GM13977 (cell line): ENCODE data around the gene SCFD2.
"Not testable (repeated sequence)": the region's sequence is repeated elsewhere in the genome, so short reads cannot be mapped to it uniquely, and the experiment has no call there.

Experiments used
- DNase-seq: peaks from one replicate; pipeline ENCODE4 v3.0.0; 2012; ENCODE audit warnings: low spot score
- in situ Hi-C: fragments of 300-500 bp; cut with MboI; formaldehyde crosslinking; loops from one replicate; pipeline ENCODE4 v1.12.0; 2022; ENCODE audit warnings: low sequenced_read_pairs, low pct_unique_long_range_greater_than_20kb, mixed read lengths, inconsistent platforms; ENCODE audit not compliant: unreplicated experiment
- TF ChIP-seq, protein P1 (sequence below): IDR thresholded peaks from 2 replicates; pipeline ENCODE4 v1.5.1; 2012; ENCODE audit warnings: mild to moderate bottlenecking, control low read depth; ENCODE audit not compliant: insufficient read depth; ENCODE audit errors: extremely low read depth, missing control alignments

SCFD2 gene

DNA sequence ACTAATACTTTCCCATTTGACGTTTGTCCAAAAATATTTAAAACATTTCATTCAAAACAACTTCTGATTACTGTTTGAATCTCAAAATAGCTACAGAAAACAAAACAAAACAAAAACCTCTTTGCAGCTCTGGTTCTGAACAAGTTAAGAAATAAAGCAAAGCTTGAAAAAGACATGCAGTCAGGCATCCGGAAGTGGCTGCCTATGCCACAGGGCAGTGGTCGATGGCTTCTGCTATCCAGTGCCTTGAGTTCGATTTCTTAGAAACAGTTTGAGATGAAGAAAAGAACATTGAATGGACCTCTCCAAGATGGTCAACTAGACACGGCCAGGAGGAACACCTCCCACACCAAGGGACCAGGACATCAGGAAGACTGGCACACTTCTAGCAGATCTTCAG is 125.3 kb downstream of the SCFD2 start:
- TF ChIP-seq, protein P1, sequence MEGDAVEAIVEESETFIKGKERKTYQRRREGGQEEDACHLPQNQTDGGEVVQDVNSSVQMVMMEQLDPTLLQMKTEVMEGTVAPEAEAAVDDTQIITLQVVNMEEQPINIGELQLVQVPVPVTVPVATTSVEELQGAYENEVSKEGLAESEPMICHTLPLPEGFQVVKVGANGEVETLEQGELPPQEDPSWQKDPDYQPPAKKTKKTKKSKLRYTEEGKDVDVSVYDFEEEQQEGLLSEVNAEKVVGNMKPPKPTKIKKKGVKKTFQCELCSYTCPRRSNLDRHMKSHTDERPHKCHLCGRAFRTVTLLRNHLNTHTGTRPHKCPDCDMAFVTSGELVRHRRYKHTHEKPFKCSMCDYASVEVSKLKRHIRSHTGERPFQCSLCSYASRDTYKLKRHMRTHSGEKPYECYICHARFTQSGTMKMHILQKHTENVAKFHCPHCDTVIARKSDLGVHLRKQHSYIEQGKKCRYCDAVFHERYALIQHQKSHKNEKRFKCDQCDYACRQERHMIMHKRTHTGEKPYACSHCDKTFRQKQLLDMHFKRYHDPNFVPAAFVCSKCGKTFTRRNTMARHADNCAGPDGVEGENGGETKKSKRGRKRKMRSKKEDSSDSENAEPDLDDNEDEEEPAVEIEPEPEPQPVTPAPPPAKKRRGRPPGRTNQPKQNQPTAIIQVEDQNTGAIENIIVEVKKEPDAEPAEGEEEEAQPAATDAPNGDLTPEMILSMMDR = no peak
- DNase-seq = no peak
- in situ Hi-C loops = no loop called here

DNA sequence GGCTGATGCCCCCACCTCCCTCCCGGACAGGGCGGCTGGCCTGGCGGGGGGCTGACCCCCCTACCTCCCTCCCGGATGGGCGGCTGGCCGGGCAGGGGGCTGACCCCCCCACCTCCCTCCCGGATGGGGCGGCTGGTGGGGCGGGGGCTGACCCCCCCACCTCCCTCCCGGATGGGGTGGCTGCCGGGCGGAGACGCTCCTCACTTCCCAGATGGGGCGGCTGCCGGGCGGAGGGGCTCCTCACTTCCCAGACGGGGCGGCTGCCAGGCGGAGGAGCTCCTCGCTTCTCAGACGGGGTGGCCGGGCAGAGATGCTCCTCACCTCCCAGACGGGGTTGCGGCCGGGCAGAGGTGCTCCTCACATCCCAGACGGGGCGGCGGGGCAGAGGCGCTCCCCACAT is 127.5 kb downstream of the SCFD2 start:
- in situ Hi-C loops, DNase-seq: not testable (repeated sequence)

DNA sequence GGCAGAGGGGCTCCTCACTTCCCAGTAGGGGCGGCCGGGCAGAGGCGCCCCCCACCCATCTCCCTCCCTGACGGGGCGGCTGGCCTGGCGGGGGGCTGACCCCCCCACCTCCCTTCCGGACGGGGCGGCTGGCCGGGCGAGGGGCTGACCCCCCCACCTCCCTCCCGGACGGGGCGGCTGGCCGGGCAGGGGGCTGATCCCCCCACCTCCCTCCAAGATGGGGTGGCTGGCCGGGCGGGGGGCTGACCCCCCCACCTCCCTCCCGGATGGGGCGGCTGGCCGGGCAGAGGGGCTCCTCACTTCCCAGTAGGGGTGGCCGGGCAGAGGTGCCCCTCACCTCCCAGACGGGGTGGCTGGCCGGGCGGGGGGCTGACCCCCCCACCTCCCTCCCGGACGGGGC is 128.1 kb downstream of the SCFD2 start:
- in situ Hi-C loops, DNase-seq: not testable (repeated sequence)

DNA sequence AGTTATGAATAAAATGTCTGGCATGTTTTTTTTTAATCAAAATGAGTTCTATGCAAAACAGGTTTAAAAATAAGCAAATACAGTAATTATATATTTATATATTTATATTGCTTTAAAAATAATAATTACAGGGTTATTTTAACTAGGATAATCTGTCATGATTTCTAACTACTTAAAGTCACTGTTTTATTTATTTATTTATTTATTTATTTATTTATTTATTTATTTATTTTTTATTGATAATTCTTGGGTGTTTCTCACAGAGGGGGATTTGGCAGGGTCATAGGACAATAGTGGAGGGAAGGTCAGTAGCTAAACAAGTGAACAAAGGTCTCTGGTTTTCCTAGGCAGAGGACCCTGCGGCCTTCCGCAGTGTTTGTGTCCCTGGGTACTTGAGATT is 129.2 kb downstream of the SCFD2 start:
- in situ Hi-C loops, DNase-seq: not testable (repeated sequence)

DNA sequence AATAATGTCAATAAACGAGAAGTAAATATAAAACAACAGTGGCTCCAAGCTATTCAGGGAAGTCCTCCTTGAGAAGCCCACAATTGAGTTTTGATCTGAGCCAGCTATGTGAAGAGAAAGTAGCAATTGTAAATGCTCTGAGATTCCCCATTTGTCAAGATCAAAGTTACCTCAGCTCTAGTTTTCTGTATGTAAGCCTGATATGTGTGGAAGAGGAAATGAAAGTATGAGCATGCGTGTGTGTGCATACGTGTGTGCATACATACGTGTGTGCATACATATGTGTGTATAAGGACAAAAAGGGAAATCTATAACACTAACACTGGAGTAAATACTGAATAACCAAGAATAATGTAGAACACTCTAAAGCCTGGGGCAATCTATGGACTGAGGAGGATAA is 130.3 kb downstream of the SCFD2 start:
- TF ChIP-seq, protein P1 = no peak
- in situ Hi-C loops = no loop called here
- peak; percentile 53 for DNase-seq

DNA sequence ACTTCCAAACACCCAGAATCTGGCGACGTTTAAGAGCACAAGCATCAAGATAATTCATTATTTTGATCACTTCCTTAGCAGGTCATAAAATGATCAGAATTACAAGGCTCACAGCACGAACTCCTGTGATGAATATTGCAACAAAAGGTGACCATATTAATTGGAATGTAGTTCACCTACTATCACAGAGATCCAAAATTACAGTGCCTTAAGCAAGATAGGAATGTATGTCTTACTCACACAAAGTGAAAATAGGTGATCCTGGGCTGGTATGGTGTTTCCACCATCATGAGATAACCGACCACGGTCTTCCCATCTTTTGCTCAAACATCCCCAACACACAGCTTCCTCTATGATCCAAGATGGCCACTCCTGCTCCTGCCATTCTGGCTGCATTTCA is 131.2 kb downstream of the SCFD2 start:
- in situ Hi-C loops = no loop called here
- no peak for DNase-seq
- TF ChIP-seq, protein P1 = no peak

DNA sequence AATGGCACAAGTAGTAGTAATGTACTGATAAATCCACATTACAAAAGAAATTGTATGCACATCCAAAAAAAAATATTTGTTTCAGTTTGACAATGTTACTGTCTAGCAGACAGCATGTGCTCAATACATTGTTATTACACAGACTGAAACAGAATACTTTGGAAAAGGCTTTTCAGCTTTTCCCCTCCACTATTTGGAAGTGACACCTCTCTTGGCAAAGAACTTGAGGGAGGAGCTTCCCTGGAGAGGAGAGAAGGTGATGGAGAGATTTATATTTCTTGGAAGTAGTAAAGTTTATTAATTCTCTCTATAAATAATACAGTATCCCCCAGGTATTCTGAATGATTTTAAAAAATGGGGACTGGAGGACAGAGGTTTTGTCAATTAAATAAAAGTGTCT is 131.8 kb downstream of the SCFD2 start:
- in situ Hi-C loops = no loop called here
- DNase-seq = no peak
- TF ChIP-seq, protein P1 = no peak

DNA sequence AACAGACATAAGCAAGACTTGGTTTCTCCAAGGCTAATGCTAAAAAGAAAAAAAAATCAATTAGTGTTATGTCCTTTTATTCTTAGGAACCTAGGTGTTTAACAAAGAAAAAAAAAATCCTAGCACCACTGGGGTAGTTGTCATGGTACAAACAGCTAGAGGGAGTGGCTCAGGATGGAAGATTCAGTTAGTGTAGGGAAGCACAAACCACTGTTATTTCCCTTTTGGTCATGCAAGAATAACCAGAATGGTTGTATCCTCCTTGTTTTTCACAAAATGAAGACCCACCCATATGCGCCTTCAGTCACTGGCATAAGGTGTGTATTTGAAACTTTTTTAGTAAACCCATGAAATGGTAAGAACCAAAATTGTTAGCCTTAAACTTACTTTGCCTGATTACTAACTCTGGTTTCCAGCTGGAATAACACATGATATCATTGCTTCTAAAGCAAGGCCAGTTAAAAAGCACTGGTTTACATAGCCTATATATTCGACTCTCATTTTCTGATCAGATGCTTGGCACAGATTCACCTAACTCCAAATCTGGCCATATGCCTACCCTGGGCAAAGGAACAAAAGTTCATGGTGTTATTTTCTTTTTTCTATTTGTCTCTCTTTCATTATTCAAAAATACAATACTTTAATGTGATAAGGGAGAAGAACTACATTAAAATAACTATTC is 132.6 kb downstream of the SCFD2 start:
- TF ChIP-seq, protein P1 = no peak
- in situ Hi-C loops = no loop called here
- no peak for DNase-seq
